Stimulated activated CD8-positive, alpha-beta memory T cell treated with anti-CD3 and anti-CD28 coated beads, Interleukin-12 subunit alpha, Interleukin-12 subunit beta, amount 100 ng/mL, for 24 hours (primary cell): Measurements from ENCODE around the gene AUTS2.
"Not testable (repeated sequence)": the region's sequence is repeated elsewhere in the genome, so short reads cannot be mapped to it uniquely, and the experiment has no call there.

ENCODE experiments used
- DNase-seq: peaks from one replicate; pipeline ENCODE4 v3.0.0-alpha.2; 2020; ENCODE audit errors: extremely low read depth

Gene AUTS2

GRCh38 chr7:70630440-70630817 is 1032.2 kb downstream of the AUTS2 start:
- no peak for DNase-seq

- no peak for DNase-seq
These were observed 1032.7 kb downstream of the AUTS2 start for GRCh38 chr7:70630818-70631457.

DNA sequence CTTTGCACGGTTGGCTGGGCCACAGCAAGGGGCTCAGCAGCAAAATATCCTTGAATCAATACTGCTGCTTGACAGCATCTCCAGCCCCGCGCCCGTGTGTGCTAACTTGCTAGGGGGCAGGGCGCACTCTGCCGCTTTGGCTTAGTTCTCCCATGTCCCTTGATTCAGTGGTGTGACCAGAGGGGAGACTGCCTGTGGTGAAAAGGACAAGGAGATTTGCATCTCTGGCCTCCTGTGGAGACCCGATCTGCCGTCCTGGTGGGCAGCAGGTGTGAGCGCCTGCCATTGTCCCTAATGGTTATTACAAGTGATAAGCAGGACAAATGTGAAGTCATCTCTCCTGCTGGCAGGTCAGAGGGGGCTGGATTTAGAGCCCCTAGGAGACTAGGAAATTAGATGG is 1033.4 kb downstream of the AUTS2 start:
- no peak for DNase-seq

GRCh38 chr7:70632400-70632799 is 1034.1 kb downstream of the AUTS2 start:
- no peak for DNase-seq

DNA sequence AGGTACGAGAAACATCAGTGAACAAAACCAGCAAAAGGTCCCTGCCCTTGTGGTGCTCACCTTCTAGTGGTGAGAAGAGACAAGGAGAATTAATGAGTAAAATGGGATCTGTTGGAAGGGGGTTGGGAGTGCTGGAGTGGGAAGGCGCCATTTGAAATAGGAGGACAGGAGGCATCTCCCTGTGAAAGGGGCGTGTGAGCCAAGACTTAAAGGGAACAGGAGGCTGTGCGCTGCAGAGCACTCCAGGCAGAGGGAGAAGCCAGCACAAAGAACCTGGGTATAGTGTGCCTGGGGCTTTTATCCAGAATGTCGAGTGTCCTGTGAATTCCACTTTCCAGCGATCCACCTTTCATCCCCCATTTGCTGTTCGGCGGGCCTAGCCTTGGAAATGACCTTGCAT is 1035.8 kb downstream of the AUTS2 start:
- DNase-seq: no peak

- DNase-seq: no peak
These were observed 1036.4 kb downstream of the AUTS2 start for GRCh38 chr7:70634610-70635068.

DNA sequence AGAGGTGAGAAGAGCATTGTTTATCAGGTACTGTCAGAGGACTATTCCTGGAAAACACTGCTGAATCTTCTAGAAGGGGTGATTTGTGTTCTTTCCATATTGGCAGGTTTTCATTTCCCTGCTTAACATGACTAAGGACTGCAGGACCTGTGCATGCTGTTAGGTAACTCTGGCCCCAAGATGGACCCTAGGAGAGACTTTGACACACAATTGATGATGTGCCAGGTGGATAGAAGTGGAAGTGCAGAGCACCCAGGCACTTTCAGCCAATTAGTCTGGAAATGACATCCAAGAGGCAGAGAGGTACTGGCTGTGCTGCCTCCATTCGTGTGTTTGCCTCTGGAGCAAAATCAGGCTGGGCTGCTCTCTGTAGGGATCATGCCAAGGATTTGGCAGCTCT is 1037.4 kb downstream of the AUTS2 start:
- DNase-seq: no peak

DNA sequence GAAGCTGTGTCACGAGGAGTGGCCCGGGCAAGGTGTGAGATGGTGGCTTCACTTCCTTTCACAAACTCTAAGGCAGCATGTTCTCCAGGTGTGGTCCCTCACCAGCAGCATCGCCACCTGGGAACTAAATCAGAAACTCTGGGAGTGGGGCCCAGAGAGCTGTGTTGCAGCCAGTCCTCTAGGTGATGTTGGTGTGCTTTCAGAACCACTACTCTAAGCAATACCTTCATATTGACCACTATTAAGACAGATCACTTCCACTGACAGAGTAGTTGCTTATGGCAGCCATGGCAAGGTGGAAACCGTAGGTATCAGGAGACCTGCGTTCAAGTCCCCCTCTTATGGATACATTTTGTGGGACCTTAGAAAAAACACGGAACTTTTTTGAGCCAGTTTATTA is 1037.9 kb downstream of the AUTS2 start:
- no peak for DNase-seq

DNA sequence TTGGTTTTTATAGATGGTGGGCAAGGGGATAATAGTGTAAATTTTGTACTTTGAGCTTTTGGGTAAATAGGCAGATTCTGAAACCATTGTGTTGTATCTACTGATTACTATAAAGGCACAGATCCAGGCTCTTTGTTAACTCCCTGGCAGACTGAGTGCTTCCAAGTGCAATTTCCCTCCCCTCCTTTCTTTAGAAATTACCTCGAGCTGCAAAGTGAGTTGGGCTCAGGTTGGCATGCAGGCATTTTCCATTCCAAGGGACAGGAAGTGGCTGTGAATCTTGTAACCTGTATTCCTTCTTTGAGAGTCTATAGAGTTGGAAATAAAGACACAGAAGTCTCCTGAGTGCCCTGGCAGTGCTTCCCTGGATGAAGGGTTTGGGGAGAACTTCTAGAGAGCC is 1039.5 kb downstream of the AUTS2 start:
- DNase-seq: no peak

GRCh38 chr7:70638158-70639107 is 1040.2 kb downstream of the AUTS2 start:
- DNase-seq: no peak

GRCh38 chr7:70640266-70640833 is 1042.1 kb downstream of the AUTS2 start:
- no peak for DNase-seq

DNA sequence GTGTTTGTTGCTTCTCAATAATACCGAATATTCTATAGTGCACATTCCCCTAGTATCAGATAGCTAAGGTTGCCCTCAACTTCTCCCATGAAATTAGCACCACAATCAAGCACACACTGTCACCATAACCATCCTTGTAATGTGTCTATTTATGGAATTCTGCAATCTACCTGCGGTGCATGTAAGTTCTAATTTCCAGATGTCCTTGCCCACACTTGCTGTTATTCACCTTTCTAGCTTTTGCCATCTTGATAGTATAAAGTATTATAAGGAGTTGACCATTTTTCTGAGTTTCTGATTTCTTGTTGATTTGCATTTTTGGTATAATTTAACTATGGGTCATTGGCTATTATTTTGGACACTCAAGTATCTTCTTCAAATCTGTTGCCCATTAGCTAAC is 1043.6 kb downstream of the AUTS2 start:
- no peak for DNase-seq

- DNase-seq: no peak
These were observed 1047.0 kb downstream of the AUTS2 start for GRCh38 chr7:70645279-70645678.

DNA sequence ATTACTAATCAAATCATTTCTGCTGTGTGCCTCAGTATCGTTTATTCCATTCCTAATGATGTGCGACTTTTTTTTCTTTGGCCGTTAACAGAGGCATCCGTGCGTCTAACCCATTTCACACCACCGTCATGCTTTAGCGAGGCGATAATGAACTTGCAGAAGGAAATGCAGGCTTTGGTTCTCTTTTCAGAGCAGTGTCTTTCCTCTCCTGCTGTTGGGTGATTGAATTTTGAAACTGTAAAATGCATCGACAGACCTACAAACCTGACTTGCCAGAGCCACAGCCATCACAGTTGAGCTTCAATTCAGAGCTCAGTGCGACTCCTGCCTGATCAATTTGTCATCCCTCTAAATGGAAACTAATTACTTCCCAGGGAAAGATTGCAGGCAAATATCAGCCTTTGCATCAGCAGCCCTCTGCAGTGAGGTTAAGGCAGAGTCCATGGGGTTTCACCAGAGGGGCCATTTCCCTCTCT is 1047.6 kb downstream of the AUTS2 start:
- DNase-seq: no peak

DNA sequence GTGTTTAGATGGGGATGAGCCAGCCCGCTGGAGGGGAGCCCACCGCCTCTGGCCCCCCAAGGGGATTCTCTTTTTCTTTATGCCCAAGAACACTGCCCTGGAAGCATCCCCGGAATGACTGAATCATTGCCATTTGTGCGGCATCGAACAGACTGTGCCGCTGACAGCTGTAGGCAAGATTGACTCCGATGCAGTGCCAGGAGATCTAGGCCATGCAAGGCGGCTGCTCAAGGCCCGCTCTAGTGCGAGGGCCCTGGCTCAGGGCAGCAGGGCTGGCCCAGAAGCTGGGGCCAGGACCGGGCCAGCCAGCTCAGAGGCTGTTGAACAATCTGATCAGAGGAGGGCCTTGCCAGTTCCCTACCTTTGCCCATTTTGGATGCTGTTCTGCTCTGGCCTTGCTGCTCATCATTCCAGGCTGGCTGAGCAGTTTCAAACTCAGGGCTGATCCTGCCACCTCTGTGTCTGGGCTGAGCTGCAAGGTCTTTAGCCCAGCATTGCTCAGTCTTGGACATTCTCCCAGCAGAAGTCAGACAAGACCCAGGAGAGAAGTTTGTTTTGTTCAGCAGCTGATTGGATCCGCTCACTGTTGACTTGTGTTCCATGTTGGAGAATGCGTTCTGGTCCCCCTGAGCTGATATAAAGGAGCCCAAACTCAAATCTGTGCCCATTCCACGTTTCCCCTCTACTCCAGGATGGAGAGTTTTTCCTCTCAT is 1048.4 kb downstream of the AUTS2 start:
- no peak for DNase-seq

DNA sequence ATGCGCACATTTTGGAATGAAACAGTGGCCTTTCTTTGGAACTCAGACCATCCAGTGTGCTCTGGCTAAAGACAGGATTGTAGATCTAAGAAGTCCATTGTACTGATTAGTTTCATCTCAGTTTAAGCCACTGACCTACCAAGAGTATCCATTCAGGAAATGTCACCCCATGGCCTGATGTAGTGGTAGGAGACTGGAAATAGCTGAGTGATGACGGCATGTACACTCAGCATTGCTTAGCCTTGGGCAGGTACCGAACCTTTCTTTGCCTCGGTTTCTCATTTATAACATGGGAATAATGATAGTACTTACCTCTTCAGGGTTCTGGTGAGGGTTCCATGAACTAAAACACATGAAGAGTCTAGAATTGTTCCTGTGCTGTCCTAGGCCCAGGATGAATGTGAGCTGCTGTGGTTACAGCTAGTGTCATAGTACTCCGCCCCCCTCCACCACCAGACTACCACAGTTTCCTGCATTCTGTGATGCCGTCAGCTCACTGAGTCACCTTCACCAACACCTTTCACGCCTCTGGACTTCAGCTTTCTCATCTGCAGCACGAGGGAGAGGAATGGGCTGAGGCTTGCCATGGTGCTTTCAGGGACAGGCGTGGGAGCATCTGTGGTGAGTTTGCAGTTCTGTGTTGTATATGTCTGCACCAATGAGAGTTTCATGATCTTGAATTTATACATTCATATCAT is 1049.7 kb downstream of the AUTS2 start:
- peak; percentile 60 for DNase-seq

- DNase-seq: not testable (repeated sequence)
These were observed 1050.2 kb downstream of the AUTS2 start for GRCh38 chr7:70648499-70648861.

- DNase-seq: no peak
These were observed 1051.0 kb downstream of the AUTS2 start for GRCh38 chr7:70649323-70649722.

DNA sequence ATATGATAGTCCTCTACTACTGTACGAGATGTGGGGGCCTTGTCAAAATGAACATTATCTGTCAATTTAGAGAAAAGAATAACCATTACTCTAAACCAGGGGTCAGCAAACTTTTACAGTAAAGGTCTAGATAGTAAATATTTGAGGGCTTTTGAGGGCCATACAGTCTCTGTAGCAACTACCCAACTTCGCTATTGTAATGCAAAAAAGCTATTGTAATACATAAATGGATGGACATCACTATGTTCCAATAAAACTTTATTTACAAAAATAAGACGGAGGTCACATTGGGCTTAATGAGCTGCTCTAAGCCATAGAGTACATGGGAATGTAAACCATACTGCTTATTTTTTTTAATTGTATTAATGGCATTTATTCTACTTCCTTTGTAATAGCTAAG is 1055.9 kb downstream of the AUTS2 start:
- no peak for DNase-seq

DNA sequence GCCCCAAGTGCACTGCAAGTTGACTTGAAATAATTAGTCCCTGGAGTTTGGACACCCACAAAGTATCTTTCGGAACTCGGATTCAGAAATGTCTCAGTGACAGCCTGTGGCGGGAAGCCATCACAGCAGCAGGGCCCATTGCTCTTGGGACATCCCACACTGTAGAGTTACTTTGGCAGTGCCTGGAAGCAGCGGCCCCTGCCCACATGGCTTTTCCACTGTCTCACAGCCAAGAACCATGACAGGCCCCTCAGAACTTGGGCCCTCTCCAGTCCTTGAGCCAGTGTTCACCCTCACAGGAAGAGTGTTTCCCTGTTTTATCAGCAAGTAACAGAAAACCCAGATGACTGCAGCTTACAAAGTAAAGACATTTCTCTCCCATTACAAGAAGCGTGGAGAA is 1056.7 kb downstream of the AUTS2 start:
- no peak for DNase-seq

DNA sequence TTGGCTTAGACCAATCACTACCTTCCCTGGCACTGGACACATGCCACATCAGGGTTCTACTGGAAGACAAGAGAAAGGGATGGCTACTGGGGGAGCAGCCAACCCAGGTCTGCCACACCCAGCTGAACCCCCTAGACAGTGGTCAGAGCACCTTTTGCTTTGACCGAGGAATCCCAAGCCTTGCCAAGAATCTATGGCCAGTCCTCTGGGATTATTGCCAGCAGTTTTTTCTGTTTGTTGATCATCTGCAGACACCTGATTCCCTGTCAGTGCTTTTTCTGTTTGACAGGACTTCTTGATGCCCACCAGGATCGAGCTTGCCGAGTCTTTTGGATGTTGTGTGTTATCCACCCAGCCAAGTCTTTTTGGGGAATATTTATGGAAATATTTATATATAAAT is 1057.4 kb downstream of the AUTS2 start:
- DNase-seq: no peak
